ENCODE measurements around the gene NAT16. TPM values are rescaled to one million over a fixed set of nuclear protein-coding genes. Genes with fewer than 3 reads are reported as not detected.

Gene NAT16
- total and polyA plus RNA-seq, 2 of the 8 experiments (the other 6 are each of a cell fraction or from before 2014, with no cell fraction given): 0.26 to 0.84 TPM

GRCh38 chr7:101218236-101219125 is 38.4 kb upstream of the NAT16 start (continued):
- no peak for TF ChIP-seq CHD7 (IDR thresholded peaks at IDR 0.05; ENCODE audit: insufficient replicate concordance, low read length)
- no peak for TF ChIP-seq CBX5 (IDR thresholded peaks at IDR 0.05; ENCODE audit: low read depth, low read length)
- no peak for TF ChIP-seq RXRA (IDR thresholded peaks at IDR 0.05; ENCODE audit: insufficient read depth, low read depth, low read length)
- 0 out of 3 replicates have a peak, but pooled peaks of 1 of the 2 experiments have one; percentile 1 for TF ChIP-seq POLR2A (IDR thresholded peaks at IDR 0.05; ENCODE audit: control extremely low read depth in 1 of 2, low read depth in 2 of 2, low read length in 2 of 2)
- no peak for TF ChIP-seq EZH2 (IDR thresholded peaks at IDR 0.05; ENCODE audit: low read depth, low read length, severe bottlenecking)
- TF ChIP-seq PHF8 (conservative IDR thresholded peaks at IDR 0.05; ENCODE audit: low read depth, low read length): 0 out of 2 replicates have a peak, but pooled peaks have one; percentile 21

Measured in H1 (cell line).